ENCODE measurements around the gene WDR91.

GRCh38 chr7:135206941-135207391 is 4.4 kb downstream of the WDR91 start:
- TF ChIP-seq CTCF (IDR thresholded peaks at IDR 0.05): no peak
- no peak for TF ChIP-seq POLR2A (IDR thresholded peaks at IDR 0.05)

Measured in heart left ventricle (tissue), 13 donors.